ENCODE data around the gene KRT25. TPM values are rescaled to one million over a fixed set of nuclear protein-coding genes. Genes with fewer than 3 reads are reported as not detected.

The KRT25 gene
- total RNA-seq, 2 donors from 2014 or later, result 0.62 TPM; not detected in 1

DNA sequence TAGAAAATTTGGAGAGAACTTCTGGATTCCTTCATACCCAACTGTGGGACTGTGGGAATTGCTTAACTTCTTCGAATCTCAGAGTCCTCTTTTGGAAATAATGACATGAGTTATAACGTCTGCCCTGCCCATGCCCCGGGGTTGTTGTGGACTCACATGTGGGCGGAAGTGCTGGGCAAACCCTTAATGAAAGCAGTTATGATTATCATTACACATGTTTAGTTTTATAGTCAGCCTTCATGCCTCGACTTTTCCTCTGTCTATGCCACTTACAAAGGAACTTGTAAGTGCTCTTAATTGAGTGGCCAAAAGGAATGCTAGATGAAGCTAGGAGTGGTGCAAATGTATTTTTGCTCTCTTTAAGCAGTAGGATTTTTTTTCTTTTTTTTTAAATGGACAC lies 23.3 kb upstream of the KRT25 start:
- TF ChIP-seq POLR2AphosphoS5 (IDR thresholded peaks at IDR 0.05) (no peak), POLR2A (IDR thresholded peaks at IDR 0.05) (no peak)
- TF ChIP-seq, protein P1, sequence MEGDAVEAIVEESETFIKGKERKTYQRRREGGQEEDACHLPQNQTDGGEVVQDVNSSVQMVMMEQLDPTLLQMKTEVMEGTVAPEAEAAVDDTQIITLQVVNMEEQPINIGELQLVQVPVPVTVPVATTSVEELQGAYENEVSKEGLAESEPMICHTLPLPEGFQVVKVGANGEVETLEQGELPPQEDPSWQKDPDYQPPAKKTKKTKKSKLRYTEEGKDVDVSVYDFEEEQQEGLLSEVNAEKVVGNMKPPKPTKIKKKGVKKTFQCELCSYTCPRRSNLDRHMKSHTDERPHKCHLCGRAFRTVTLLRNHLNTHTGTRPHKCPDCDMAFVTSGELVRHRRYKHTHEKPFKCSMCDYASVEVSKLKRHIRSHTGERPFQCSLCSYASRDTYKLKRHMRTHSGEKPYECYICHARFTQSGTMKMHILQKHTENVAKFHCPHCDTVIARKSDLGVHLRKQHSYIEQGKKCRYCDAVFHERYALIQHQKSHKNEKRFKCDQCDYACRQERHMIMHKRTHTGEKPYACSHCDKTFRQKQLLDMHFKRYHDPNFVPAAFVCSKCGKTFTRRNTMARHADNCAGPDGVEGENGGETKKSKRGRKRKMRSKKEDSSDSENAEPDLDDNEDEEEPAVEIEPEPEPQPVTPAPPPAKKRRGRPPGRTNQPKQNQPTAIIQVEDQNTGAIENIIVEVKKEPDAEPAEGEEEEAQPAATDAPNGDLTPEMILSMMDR (IDR thresholded peaks at IDR 0.05), result no peak
- no peak for DNase-seq (ENCODE audit: low spot score)
- Histone ChIP-seq H3K36me3 (no peaks in the 10 kb centered on the region), H3K27me3 (replicated peaks; ENCODE audit: insufficient read depth) (no peaks in the 10 kb centered on the region), H3K9me3 (no peaks in the 10 kb centered on the region), H3K27ac (no peak overlapping the region), H3K4me1 (replicated peaks) (no peaks in the 10 kb centered on the region), H3K4me3 (no peak overlapping the region)
- WGBS, result 66% methylated on average over 5 of the region's 5 CpGs
- intact Hi-C loops (cut with DNase I), result no loop called here

DNA sequence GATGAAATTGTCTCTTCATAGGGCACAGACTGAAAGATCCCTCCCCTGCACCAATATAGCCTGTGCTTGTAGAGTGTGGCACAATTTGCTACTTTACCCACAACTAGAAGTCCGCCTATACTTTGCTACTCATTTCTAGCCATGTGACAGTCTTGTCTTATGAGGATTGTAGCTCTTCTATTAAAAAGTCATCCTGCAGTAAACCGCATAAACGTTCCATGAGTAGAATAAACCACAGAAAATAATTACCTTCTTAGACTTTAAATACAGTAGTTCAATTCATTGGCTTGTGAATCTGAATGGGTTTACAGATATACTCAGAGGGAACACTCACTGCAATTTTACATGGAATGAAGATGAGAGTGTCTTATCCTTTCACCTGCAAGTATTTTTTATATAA lies 22.8 kb upstream of the KRT25 start:
- Histone ChIP-seq H3K27me3 (replicated peaks; ENCODE audit: insufficient read depth) (no peaks in the 10 kb centered on the region), H3K4me1 (replicated peaks) (no peaks in the 10 kb centered on the region), H3K36me3 (no peaks in the 10 kb centered on the region), H3K9me3 (no peaks in the 10 kb centered on the region), H3K27ac (no peak overlapping the region), H3K4me3 (no peak overlapping the region)
- whole genome bisulfite sequencing, result 84% methylated on average over 3 of the region's 3 CpGs
- TF ChIP-seq, protein P1 (IDR thresholded peaks at IDR 0.05), result no peak
- TF ChIP-seq POLR2A (IDR thresholded peaks at IDR 0.05), result no peak
- TF ChIP-seq POLR2AphosphoS5 (IDR thresholded peaks at IDR 0.05), result no peak
- intact Hi-C loops (cut with DNase I), result no loop called here
- no peak for DNase-seq (ENCODE audit: low spot score)

GRCh38 chr17:40777459-40777858 lies 22.3 kb upstream of the KRT25 start:
- no peaks in the 10 kb centered on the region for H3K27me3 ChIP-seq (replicated peaks; ENCODE audit: insufficient read depth)
- intact Hi-C loops (cut with DNase I), result no loop called here

GRCh38 chr17:40775945-40776344 lies 20.8 kb upstream of the KRT25 start:
- 56% methylated on average over 4 of the region's 4 CpGs for WGBS
- no peak for DNase-seq (ENCODE audit: low spot score)
- Histone ChIP-seq H3K4me1 (replicated peaks) (no peaks in the 10 kb centered on the region), H3K36me3 (no peaks in the 10 kb centered on the region), H3K27ac (no peak overlapping the region), H3K27me3 (replicated peaks; ENCODE audit: insufficient read depth) (no peaks in the 10 kb centered on the region), H3K4me3 (no peak overlapping the region), H3K9me3 (no peaks in the 10 kb centered on the region)
- TF ChIP-seq, protein P1 (IDR thresholded peaks at IDR 0.05), result no peak
- no peak for TF ChIP-seq POLR2AphosphoS5 (IDR thresholded peaks at IDR 0.05)
- no peak for TF ChIP-seq POLR2A (IDR thresholded peaks at IDR 0.05)
- intact Hi-C loops (cut with DNase I), result no loop called here

More at GRCh38 chr17:40777459-40777858, 22.3 kb upstream of the KRT25 start:
- TF ChIP-seq POLR2AphosphoS5 (IDR thresholded peaks at IDR 0.05) (no peak), POLR2A (IDR thresholded peaks at IDR 0.05) (no peak)
- TF ChIP-seq, protein P1 (IDR thresholded peaks at IDR 0.05), result no peak
- no peaks in the 10 kb centered on the region for H3K4me1 ChIP-seq (replicated peaks)
- WGBS, result 70% methylated on average over 7 of the region's 7 CpGs
- DNase-seq (ENCODE audit: low spot score), result no peak
- no peaks in the 10 kb centered on the region for H3K9me3 ChIP-seq
- H3K36me3 ChIP-seq, result no peaks in the 10 kb centered on the region
- H3K4me3 ChIP-seq, result no peak overlapping the region
- H3K27ac ChIP-seq, result no peak overlapping the region

GRCh38 chr17:40772101-40772500 lies 17.0 kb upstream of the KRT25 start, which contains the start of gene KRT26:
TSS of gene KRT26 (minus strand) at chr17:40772201. CDS start at chr17:40772113, 88 bp downstream.
- WGBS, result 94% methylated on average over 3 of the region's 3 CpGs
- no peaks in the 10 kb centered on the region for H3K27me3 ChIP-seq (replicated peaks; ENCODE audit: insufficient read depth)
- TF ChIP-seq, protein P1 (IDR thresholded peaks at IDR 0.05), result no peak
- TF ChIP-seq POLR2AphosphoS5 (IDR thresholded peaks at IDR 0.05) (no peak), POLR2A (IDR thresholded peaks at IDR 0.05) (no peak)
- no peak within 1 kb of the TSS for H3K27ac ChIP-seq
- DNase-seq (ENCODE audit: low spot score), result no peak
- intact Hi-C loops (cut with DNase I), result no loop called here
- no peaks in the 10 kb centered on the region for H3K4me1 ChIP-seq (replicated peaks)
- no peaks in the 10 kb centered on the region for H3K36me3 ChIP-seq
- no peak within 1 kb of the TSS for H3K4me3 ChIP-seq
- H3K9me3 ChIP-seq, result no peaks in the 10 kb centered on the region

All from prostate gland (tissue), 2 donors.